ENCODE results near the gene FYCO1.

GRCh38 chr3:45869638-45870037 is 126.0 kb downstream of the FYCO1 start:
- TF ChIP-seq CTCF (IDR thresholded peaks at IDR 0.05 in 8 of 11, conservative IDR thresholded peaks at IDR 0.05 in 3 of 11) (no peak), POLR2A (IDR thresholded peaks at IDR 0.05) (no peak), POLR2AphosphoS5 (IDR thresholded peaks at IDR 0.05) (no peak)
